ENCODE data around the gene RIC1.

RIC1 gene

DNA sequence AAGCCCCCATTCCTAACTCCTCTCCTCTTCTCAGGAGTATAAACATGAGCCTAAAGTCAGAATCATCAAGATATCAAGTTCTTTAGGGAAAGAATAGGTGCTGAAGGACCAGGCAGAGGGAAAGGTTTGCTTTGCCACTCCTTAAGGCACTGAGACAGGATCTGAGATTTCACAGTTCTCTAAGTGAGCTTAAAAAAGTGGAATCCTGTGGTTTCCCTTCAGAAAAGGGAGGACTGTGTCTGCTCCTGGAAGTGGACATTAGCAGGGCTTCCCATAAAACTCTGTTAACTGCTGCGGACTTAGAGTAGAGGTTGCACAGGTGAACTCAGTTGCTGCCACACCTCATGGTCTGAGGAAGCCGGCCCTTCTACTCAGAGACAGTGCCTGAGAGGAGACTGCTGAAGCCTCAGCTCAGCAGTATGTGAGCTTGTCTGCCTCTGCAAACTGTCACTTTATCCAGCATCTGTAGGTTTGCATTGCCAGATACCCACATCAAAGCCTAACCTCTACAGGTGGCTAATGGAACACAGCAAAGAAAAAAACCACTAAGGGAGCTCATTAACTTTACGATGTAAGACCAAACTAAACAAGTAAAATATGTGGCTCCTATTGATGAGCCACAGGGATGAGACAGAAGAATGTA is 42.9 kb downstream of the RIC1 start:
- TF ChIP-seq REST (IDR thresholded peaks at IDR 0.05; ENCODE audit: insufficient read depth in 1 of 2, low read depth in 2 of 2, low read length in 2 of 2) (no peak), SIN3A (IDR thresholded peaks at IDR 0.05; ENCODE audit: borderline replicate concordance, insufficient read depth, low read length) (no peak), TAF1 (IDR thresholded peaks at IDR 0.05; ENCODE audit: borderline replicate concordance, insufficient read depth, low read length) (no peak), FOXP2 (optimal IDR thresholded peaks at IDR 0.05; ENCODE audit: borderline replicate concordance, extremely low read depth, extremely low read length, insufficient read depth) (no peak)

GRCh38 chr9:5684101-5684500 is 55.2 kb downstream of the RIC1 start:
- no peak for TF ChIP-seq SIN3A (IDR thresholded peaks at IDR 0.05; ENCODE audit: borderline replicate concordance, insufficient read depth, low read length)
- no peak for TF ChIP-seq FOXP2 (optimal IDR thresholded peaks at IDR 0.05; ENCODE audit: borderline replicate concordance, extremely low read depth, extremely low read length, insufficient read depth)
- no peak for TF ChIP-seq REST (IDR thresholded peaks at IDR 0.05; ENCODE audit: insufficient read depth in 1 of 2, low read depth in 2 of 2, low read length in 2 of 2)
- TF ChIP-seq POLR2AphosphoS5 (IDR thresholded peaks at IDR 0.05; ENCODE audit: low read depth, low read length), result no peak
- no peak for TF ChIP-seq TAF1 (IDR thresholded peaks at IDR 0.05; ENCODE audit: borderline replicate concordance, insufficient read depth, low read length)

- TF ChIP-seq SIN3A (IDR thresholded peaks at IDR 0.05; ENCODE audit: borderline replicate concordance, insufficient read depth, low read length) (no peak), FOXP2 (optimal IDR thresholded peaks at IDR 0.05; ENCODE audit: borderline replicate concordance, extremely low read depth, extremely low read length, insufficient read depth) (no peak), REST (IDR thresholded peaks at IDR 0.05; ENCODE audit: insufficient read depth in 1 of 2, low read depth in 2 of 2, low read length in 2 of 2) (no peak), TAF1 (IDR thresholded peaks at IDR 0.05; ENCODE audit: borderline replicate concordance, insufficient read depth, low read length) (no peak), POLR2AphosphoS5 (IDR thresholded peaks at IDR 0.05; ENCODE audit: low read depth, low read length) (no peak)
These were observed 59.2 kb downstream of the RIC1 start for GRCh38 chr9:5688109-5688508.

- TF ChIP-seq REST (IDR thresholded peaks at IDR 0.05; ENCODE audit: insufficient read depth in 1 of 2, low read depth in 2 of 2, low read length in 2 of 2) (no peak), SIN3A (IDR thresholded peaks at IDR 0.05; ENCODE audit: borderline replicate concordance, insufficient read depth, low read length) (no peak), FOXP2 (optimal IDR thresholded peaks at IDR 0.05; ENCODE audit: borderline replicate concordance, extremely low read depth, extremely low read length, insufficient read depth) (no peak), TAF1 (IDR thresholded peaks at IDR 0.05; ENCODE audit: borderline replicate concordance, insufficient read depth, low read length) (no peak), POLR2AphosphoS5 (IDR thresholded peaks at IDR 0.05; ENCODE audit: low read depth, low read length) (no peak)
These were observed 61.4 kb downstream of the RIC1 start for GRCh38 chr9:5690278-5690677.

All from PFSK-1 (cell line).